C1 segment of cervical spinal cord (tissue), 14 donors: Measurements from ENCODE around the gene ESR2.
A peak's percentile ranks its signal among the peaks of the same experiment; 100 is the strongest.
"Not testable (repeated sequence)": the region's sequence is repeated elsewhere in the genome, so short reads cannot be mapped to it uniquely, and the experiment has no call there.

Experiments used
- DNase-seq, 14 donors: peaks; one replicate each; lab custom pipeline; 2025; lab: John Stamatoyannopoulos, UW

Gene ESR2

DNA sequence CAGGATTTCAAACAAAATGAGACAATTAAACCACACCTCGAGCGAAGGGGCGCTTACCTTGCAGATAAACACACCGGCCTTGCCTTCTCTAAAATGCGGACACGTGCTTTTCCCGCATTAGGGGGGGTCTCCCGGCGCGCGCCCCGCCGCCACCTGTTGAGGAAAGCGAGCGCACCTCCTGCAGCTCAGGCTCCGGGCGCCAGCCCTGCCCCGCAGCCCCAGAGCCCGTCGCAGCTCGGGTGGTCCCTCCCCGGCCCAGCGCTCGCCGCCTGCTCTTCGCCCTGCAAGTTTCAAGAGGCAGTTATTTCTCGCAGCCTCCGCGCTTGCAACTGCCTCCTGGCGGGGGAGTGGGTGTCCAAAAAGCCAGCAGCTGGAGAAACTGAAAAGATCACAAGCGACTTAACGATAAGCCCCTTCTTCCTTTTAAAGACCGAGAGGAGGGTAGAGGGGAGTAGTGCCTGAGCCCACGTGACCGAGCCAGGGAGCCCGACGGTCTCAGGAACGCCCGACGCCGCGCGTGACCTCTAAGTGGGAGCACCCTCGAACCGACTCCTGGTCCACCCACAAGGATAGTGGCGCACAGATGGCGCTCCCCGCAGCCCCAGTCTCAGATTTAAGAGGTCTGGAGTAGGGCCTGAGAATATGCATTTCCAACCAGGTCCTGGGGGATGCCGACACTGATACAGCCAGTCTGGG, at the start of gene ESR2:
Gene ESR2 (minus strand): TSS at position 396 of the 696 bp plus-strand sequence. CDS start 11,386 bp downstream, outside the sequence.
- DNase-seq, result no peak

- no peak for DNase-seq
Observed at GRCh38 chr14:64340560-64341196, 46.5 kb upstream of the ESR2 start.

- DNase-seq, result peak; percentile 62 to 100 (median 89)
Observed at GRCh38 chr14:64338616-64339316, 44.6 kb upstream of the ESR2 start.

DNA sequence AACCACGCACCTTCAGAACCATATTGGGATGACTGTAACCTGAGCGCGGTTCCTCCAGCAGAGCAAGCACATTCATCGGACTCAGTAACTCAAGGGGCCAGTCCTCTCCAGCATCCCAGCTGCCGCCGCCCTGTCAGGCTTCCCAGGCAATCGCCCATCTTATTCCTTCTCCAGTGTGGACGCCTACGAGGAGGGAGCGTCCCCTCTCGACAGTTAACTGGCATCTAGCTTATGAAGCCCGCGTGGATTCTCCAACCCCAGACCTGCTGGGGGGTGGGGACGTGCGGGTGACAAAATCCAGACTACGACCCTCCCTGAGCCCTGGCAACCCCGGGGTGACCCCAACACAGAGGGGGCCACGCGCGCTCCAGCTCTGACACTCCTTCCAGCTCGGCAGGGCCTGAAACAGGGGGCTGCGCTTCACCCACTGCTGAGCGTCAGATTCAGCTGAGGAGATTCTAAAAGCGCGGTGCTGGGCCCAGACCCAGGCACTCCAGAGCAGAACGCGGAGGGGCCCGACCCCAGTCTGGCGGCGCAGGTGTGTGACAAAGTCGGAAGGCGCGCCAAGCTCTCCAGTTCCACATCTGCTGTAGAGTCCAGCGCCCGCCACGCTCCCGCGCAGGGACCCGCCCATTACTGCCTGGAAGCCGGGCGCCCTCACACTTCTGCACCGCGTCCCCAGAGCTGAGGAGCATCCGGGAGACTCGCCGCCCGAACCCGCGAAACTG, 43.9 kb upstream of the ESR2 start:
- peak in 11 of 14 donors; percentile 18 to 75 (median 57) for DNase-seq

DNA sequence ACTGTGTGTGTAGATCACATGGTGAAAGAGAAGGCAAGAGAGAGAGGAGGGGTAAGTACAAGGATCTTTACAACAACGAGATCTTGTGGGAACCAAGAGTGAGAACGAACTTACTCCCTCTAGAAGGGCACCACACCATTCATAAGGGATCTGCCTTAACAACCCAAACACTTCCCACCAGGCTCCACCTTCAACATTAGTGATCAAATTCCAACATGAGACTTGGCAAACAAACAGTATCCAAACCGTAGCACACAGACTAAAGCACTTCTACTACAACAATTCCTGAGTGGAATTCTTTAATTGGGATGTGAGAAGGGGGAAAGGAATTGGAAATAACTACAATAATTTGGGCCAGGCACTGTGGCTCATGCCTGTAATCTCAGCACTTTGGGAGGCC, 35.0 kb upstream of the ESR2 start:
- DNase-seq, result no peak

DNA sequence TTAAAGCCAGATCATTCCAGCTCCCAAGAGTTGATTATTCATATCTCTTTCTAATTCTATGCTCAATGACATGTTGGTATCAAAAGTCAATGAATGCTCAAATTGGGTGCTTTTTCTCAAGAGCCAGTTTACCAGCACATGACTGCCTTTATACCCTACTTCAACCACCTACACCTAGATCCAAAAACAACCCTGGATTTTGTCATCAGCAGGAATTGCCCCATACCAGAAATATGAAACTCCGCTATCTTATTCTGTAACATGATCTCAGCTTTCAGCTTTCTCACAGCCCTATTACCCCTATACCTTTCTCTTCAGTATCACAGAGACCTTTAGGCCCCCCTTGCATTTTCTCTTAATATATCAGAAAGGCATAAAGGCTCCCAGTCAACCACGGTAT, 32.3 kb upstream of the ESR2 start:
- DNase-seq, result no peak

GRCh38 chr14:64324895-64325294, 30.7 kb upstream of the ESR2 start:
- no peak for DNase-seq

GRCh38 chr14:64324461-64324860, 30.3 kb upstream of the ESR2 start:
- DNase-seq, result no peak

DNA sequence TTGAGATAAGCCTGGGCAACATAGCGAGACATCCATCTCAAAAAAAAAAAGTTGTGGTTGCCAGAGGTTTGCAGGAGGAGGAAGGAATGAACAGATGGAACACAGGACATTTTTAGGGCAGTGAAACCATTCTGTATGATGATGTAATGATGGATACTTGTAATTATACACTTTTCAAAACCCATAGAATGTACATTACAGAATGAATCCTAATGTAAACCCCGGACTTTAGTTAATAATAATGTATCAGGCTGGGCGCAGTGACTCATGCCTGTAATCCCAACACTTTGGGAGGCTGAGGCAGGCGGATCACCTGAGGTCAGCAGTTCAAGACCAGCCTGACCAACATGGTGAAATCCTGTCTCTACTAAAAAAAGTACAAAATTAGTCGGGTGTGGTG, 26.2 kb upstream of the ESR2 start:
- DNase-seq, result not testable (repeated sequence)

- not testable (repeated sequence) for DNase-seq
Observed at GRCh38 chr14:64318695-64319094, 24.5 kb upstream of the ESR2 start.

DNA sequence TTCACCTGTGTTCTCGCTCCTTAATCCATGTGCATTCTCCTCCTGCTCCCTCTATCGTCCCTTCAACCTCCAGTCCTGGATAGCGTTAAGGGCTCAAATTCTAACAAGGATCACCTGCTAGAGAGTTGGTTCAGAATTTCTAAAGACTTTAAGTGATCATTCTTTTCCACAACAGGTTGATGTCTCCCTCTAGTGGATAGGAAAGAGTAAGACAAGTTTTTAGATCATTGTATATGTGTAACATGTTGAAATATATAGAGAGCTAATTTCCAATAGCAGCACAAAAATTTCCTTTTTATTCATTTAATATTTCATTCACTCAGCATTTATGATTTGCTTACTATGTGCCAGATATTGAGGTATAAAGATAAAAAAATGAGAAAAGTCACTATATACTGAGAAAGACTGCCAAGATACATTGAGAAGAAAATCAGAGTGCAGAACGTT, 9.3 kb upstream of the ESR2 start:
- peak in 1 of 14 donors; percentile 36 for DNase-seq

DNA sequence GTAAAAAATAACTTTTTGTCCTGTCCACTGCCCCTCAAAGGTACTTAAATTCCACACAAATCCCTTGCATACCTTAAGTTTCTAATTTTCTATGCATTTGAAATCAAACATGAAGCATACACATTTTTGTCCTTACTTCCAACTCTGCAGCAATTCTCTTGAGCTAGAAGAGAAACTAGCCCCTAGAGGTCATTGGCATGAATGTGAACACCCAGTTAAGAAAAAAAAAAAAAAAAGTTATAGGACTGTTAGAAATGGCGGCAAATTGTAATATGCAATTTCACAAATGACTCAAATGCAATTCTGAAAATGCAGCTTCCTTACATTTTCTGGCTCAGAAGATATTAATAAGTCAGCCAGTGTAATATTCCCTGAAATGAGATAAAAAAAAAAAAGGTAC, 4.6 kb upstream of the ESR2 start:
- DNase-seq, result no peak

GRCh38 chr14:64296561-64296960, 2.4 kb upstream of the ESR2 start:
- no peak for DNase-seq

- peak in 11 of 14 donors; percentile 2 to 60 (median 14) for DNase-seq
Observed at GRCh38 chr14:64294672-64295413, 672 bp upstream of the ESR2 start.

- DNase-seq, result no peak
Observed at GRCh38 chr14:64292197-64292596, 2.0 kb downstream of the ESR2 start.

DNA sequence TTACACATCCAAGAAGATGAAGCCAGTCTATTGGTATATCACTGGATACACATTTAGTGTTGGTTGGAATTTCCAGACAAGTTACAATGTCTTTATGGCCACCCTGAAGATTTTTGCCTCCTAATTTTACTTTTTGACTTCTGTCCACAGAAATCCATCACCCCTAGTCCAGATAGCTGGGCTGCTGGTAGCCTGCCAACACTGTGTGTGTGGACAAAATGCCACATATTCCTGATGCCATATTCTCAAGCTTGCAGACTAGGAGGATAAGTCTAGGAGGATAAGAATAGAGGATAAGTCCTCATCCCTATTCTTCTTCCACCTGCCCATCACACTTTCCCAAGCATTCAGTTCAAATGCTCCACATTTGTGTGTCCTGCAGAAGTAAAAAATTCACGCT, 4.6 kb downstream of the ESR2 start:
- DNase-seq, result no peak

DNA sequence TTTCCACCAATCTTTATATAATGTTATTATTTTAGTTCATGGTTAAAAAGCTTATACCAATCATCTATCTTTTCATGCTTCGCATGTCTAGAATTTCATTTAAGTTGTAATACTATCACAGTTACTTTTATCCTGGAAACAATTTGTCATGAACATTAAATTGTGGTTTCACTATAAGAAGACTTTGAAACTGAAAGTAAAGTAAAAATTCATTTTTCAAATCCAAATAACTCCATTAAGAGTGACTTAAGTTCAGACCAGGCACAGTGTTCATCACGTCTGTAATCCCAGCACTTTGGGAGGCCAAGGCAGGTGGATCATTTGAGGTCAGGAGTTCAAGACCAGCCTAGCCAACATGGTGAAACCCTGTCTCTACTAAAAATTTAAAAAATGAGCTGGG, 12.4 kb downstream of the ESR2 start:
- DNase-seq, result no peak

DNA sequence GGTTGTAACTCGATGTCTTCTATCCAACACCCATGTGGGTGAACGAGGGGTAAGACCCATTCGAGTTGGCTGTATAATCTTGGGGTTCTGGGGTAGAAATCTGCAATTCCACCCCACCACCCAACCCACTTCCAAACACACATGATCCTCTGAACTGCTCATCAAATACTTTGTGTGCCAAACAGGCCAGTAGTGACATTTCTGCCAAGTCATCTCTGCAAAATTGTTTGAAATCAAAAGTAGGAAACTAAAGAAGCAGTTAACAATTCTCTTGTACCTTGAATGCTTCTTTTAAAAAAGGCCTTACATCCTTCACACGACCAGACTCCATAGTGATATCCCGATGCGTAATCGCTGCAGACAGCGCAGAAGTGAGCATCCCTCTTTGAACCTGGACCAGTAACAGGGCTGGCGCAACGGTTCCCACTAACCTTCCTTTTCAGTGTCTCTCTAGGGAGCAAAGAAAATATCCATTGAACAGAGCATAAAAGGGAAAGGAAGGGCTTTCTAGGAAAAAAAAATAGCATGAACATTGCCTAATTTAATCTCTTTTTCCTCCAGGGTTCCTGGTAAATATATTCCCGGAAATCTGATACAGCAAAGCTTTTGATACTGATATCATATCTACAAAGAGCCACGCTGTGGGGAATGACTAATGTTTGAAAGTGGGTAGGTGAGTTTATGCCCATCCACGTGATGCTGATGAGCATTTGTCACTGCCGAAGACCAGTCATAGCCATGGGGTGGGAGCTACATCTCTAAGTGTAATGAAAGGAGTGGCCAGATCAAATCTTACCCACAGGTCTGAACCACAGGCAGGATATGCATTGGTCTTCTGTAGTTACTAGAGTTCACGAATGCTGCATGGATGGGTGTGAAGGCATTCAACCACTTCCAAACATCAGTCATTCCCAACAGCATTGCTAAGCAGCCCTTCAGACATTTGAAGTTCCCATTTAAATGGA, 14.2 kb downstream of the ESR2 start:
- DNase-seq, result no peak

- no peak for DNase-seq
Observed at GRCh38 chr14:64278458-64278857, 15.7 kb downstream of the ESR2 start.

GRCh38 chr14:64272019-64272418, 22.2 kb downstream of the ESR2 start:
- no peak for DNase-seq
